HEK293 (cell line): Measurements from ENCODE around the gene PIK3IP1.
"Not testable (repeated sequence)": the region's sequence is repeated elsewhere in the genome, so short reads cannot be mapped to it uniquely, and the experiment has no call there.

Experiments
- YY1 ChIP-seq: fragments of 450-650 bp; formaldehyde crosslinking; IDR thresholded peaks from 2 replicates; pipeline ENCODE4 v1.5.1; 2018; ENCODE audit warnings: missing biosample characterization, missing genetic modification characterization
- YY2 ChIP-seq: fragments of 450-650 bp; formaldehyde crosslinking; IDR thresholded peaks from 2 replicates; pipeline ENCODE4 v1.5.1; 2016; ENCODE audit warnings: missing biosample characterization, missing genetic modification characterization
- ZNF133 ChIP-seq: fragments of 450-650 bp; formaldehyde crosslinking; IDR thresholded peaks from 2 replicates; pipeline ENCODE4 v1.5.1; 2016; ENCODE audit warnings: missing biosample characterization, missing genetic modification characterization
- ZNF221 ChIP-seq: fragments of 450-650 bp; formaldehyde crosslinking; IDR thresholded peaks from 2 replicates; pipeline ENCODE4 v1.5.1; 2017; ENCODE audit warnings: missing biosample characterization, missing genetic modification characterization, borderline replicate concordance
- ZNF324 ChIP-seq: fragments of 450-650 bp; formaldehyde crosslinking; IDR thresholded peaks from 2 replicates; pipeline ENCODE4 v1.5.1; 2016; ENCODE audit warnings: missing biosample characterization, missing genetic modification characterization
- TF ChIP-seq, protein P1 (sequence below): fragments of 450-650 bp; formaldehyde crosslinking; IDR thresholded peaks from 2 replicates; pipeline ENCODE4 v1.5.1; 2016; ENCODE audit warnings: missing biosample characterization, missing genetic modification characterization
- TF ChIP-seq, protein P2 (sequence below): fragments of 450-650 bp; formaldehyde crosslinking; IDR thresholded peaks from 2 replicates; pipeline ENCODE4 v1.5.1; 2016; ENCODE audit warnings: missing biosample characterization, missing genetic modification characterization
- TF ChIP-seq, protein P3 (sequence below): fragments of 450-650 bp; formaldehyde crosslinking; IDR thresholded peaks from 2 replicates; pipeline ENCODE4 v1.5.1; 2016; ENCODE audit warnings: missing biosample characterization, missing genetic modification characterization
- TF ChIP-seq, protein P4 (sequence below): fragments of 450-650 bp; formaldehyde crosslinking; IDR thresholded peaks from 2 replicates; pipeline ENCODE4 v1.5.1; 2016; ENCODE audit warnings: missing biosample characterization, missing genetic modification characterization

DNA sequence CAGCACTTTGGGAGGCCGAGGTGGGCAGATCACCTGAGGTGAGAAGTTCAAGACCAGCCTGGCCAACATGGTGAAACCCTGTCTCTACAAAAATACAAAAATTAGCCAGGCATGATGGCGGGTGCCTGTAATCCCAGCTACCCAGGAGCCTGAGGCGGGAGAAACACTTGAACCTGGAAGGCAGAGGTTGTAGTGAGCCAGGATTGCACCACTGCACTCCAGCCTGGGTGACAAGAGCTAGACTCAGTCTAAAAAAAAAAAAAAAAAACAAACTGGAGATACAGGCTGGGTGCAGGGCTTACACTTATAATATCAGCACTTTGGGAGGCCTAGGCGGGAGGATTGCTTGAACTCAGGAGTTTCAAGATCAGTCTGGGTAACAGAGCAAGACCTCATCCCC is 56.2 kb downstream of the PIK3IP1 start:
- TF ChIP-seq, protein P1, sequence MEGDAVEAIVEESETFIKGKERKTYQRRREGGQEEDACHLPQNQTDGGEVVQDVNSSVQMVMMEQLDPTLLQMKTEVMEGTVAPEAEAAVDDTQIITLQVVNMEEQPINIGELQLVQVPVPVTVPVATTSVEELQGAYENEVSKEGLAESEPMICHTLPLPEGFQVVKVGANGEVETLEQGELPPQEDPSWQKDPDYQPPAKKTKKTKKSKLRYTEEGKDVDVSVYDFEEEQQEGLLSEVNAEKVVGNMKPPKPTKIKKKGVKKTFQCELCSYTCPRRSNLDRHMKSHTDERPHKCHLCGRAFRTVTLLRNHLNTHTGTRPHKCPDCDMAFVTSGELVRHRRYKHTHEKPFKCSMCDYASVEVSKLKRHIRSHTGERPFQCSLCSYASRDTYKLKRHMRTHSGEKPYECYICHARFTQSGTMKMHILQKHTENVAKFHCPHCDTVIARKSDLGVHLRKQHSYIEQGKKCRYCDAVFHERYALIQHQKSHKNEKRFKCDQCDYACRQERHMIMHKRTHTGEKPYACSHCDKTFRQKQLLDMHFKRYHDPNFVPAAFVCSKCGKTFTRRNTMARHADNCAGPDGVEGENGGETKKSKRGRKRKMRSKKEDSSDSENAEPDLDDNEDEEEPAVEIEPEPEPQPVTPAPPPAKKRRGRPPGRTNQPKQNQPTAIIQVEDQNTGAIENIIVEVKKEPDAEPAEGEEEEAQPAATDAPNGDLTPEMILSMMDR (tag by site-specific recombination), result not testable (repeated sequence)
- TF ChIP-seq ZNF133; ZNF324 (tag by site-specific recombination); ZNF221 (tag by site-specific recombination); YY1 (tag by site-specific recombination); YY2 (tag by site-specific recombination): not testable (repeated sequence)
- TF ChIP-seq, protein P2, sequence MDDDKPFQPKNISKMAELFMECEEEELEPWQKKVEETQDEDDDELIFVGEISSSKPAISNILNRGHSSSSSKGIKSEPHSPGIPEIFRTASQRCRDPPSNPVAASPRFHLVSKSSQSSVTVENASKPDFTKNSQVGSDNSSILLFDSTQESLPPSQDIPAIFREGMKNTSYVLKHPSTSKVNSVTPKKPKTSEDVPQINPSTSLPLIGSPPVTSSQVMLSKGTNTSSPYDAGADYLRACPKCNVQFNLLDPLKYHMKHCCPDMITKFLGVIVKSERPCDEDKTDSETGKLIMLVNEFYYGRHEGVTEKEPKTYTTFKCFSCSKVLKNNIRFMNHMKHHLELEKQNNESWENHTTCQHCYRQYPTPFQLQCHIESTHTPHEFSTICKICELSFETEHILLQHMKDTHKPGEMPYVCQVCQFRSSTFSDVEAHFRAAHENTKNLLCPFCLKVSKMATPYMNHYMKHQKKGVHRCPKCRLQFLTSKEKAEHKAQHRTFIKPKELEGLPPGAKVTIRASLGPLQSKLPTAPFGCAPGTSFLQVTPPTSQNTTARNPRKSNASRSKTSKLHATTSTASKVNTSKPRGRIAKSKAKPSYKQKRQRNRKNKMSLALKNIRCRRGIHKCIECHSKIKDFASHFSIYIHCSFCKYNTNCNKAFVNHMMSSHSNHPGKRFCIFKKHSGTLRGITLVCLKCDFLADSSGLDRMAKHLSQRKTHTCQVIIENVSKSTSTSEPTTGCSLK (tag by site-specific recombination), result not testable (repeated sequence)
- TF ChIP-seq, protein P3, sequence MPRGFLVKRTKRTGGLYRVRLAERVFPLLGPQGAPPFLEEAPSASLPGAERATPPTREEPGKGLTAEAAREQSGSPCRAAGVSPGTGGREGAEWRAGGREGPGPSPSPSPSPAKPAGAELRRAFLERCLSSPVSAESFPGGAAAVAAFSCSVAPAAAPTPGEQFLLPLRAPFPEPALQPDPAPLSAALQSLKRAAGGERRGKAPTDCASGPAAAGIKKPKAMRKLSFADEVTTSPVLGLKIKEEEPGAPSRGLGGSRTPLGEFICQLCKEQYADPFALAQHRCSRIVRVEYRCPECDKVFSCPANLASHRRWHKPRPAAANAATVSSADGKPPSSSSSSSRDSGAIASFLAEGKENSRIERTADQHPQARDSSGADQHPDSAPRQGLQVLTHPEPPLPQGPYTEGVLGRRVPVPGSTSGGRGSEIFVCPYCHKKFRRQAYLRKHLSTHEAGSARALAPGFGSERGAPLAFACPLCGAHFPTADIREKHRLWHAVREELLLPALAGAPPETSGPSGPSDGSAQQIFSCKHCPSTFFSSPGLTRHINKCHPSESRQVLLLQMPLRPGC (tag by site-specific recombination), result not testable (repeated sequence)
- TF ChIP-seq, protein P4, sequence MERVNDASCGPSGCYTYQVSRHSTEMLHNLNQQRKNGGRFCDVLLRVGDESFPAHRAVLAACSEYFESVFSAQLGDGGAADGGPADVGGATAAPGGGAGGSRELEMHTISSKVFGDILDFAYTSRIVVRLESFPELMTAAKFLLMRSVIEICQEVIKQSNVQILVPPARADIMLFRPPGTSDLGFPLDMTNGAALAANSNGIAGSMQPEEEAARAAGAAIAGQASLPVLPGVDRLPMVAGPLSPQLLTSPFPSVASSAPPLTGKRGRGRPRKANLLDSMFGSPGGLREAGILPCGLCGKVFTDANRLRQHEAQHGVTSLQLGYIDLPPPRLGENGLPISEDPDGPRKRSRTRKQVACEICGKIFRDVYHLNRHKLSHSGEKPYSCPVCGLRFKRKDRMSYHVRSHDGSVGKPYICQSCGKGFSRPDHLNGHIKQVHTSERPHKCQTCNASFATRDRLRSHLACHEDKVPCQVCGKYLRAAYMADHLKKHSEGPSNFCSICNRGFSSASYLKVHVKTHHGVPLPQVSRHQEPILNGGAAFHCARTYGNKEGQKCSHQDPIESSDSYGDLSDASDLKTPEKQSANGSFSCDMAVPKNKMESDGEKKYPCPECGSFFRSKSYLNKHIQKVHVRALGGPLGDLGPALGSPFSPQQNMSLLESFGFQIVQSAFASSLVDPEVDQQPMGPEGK (tag by site-specific recombination), result not testable (repeated sequence)
